Transverse colon (tissue), 4 donors: ENCODE results near the gene KIAA0040.

Experiments
- CTCF ChIP-seq, 5 experiments: fragments of 200-600 bp in 3 of 5; fragments of 450-650 bp in 2 of 5; sonication (generic) in 3 of 5; IDR thresholded peaks; 1 replicate in 2 of 5; 2 replicates in 3 of 5; pipeline ENCODE4 v1.5.1; 2016 to 2017; ENCODE audit warnings: antibody characterized with exemption in 5 of 5, inconsistent platforms in 3 of 5, mild to moderate bottlenecking in 2 of 5, moderate library complexity in 1 of 5
- POLR2AphosphoS5 ChIP-seq, 3 donors: sonication (generic); formaldehyde crosslinking; IDR thresholded peaks; one replicate each; pipeline ENCODE4 v1.6.1; 2016; ENCODE audit warnings: antibody characterized with exemption in 3 of 3

GRCh38 chr1:175129997-175130648, 62.5 kb downstream of the KIAA0040 start:
- TF ChIP-seq POLR2AphosphoS5 (IDR thresholded peaks at IDR 0.05) (no peak), CTCF (IDR thresholded peaks at IDR 0.05) (no peak)
